HEK293 (cell line): Measurements from ENCODE around the gene MON2.

Source experiments
- CTCF ChIA-PET: fragments of 350-600 bp; formaldehyde crosslinking; extraction: SDS; loops from one replicate; lab custom pipeline; 2021; ENCODE audit warnings: antibody characterized with exemption; lab: Yijun Ruan, JAX
- POLR2A ChIA-PET: fragments of 300-600 bp; formaldehyde crosslinking; extraction: SDS; loops from one replicate; lab custom pipeline; 2020; ENCODE audit warnings: antibody characterized with exemption, inconsistent platforms; lab: Yijun Ruan, JAX
- H3K27ac ChIP-seq: fragments of 200-500 bp; sonication (Bioruptor generic); 2 replicates; pipeline ENCODE4 v1.5.1; 2014; ENCODE audit warnings: low read depth, low read length, control low read depth, inconsistent platforms; ENCODE audit errors: extremely low read depth
- H3K36me3 ChIP-seq, 2 experiments: fragments of 200-500 bp in 1 of 2; sonication (Bioruptor generic) in 1 of 2; 1 replicate in 1 of 2; 2 replicates in 1 of 2; pipeline ENCODE4 v1.5.1; 2014 to 2017; ENCODE audit warnings: inconsistent platforms in 2 of 2, low read length in 2 of 2; ENCODE audit not compliant: control insufficient read depth in 2 of 2, insufficient read depth in 1 of 2
- H3K4me1 ChIP-seq: fragments of 200-500 bp; sonication (Bioruptor generic); 2 replicates; pipeline ENCODE4 v1.5.1; 2014; ENCODE audit warnings: mild to moderate bottlenecking, low read length, inconsistent platforms; ENCODE audit not compliant: control insufficient read depth, insufficient read depth
- H3K4me3 ChIP-seq: 2 replicates; pipeline ENCODE4 v1.5.1; 2011; ENCODE audit warnings: low read depth, mild to moderate bottlenecking, control low read depth, low read length, moderate library complexity
- H3K9me3 ChIP-seq: fragments of 200-500 bp; sonication (Bioruptor generic); 2 replicates; pipeline ENCODE4 v1.5.1; 2014; ENCODE audit warnings: low read depth, low read length, inconsistent platforms; ENCODE audit not compliant: control insufficient read depth, insufficient read depth
- KLF7 ChIP-seq: fragments of 450-650 bp; formaldehyde crosslinking; IDR thresholded peaks from 2 replicates; pipeline ENCODE4 v1.5.1; 2016; ENCODE audit warnings: missing biosample characterization, missing genetic modification characterization, borderline replicate concordance
- OSR2 ChIP-seq: fragments of 450-650 bp; formaldehyde crosslinking; IDR thresholded peaks from 2 replicates; pipeline ENCODE4 v1.5.1; 2016; ENCODE audit warnings: missing biosample characterization, missing genetic modification characterization
- REPIN1 ChIP-seq: fragments of 450-650 bp; formaldehyde crosslinking; IDR thresholded peaks from 2 replicates; pipeline ENCODE4 v1.5.1; 2017; ENCODE audit warnings: missing biosample characterization, missing genetic modification characterization, low read depth
- SCRT2 ChIP-seq: fragments of 450-650 bp; formaldehyde crosslinking; IDR thresholded peaks from 2 replicates; pipeline ENCODE4 v1.5.1; 2016; ENCODE audit warnings: missing biosample characterization, missing genetic modification characterization
- YY1 ChIP-seq: fragments of 450-650 bp; formaldehyde crosslinking; IDR thresholded peaks from 2 replicates; pipeline ENCODE4 v1.5.1; 2018; ENCODE audit warnings: missing biosample characterization, missing genetic modification characterization
- YY2 ChIP-seq: fragments of 450-650 bp; formaldehyde crosslinking; IDR thresholded peaks from 2 replicates; pipeline ENCODE4 v1.5.1; 2016; ENCODE audit warnings: missing biosample characterization, missing genetic modification characterization
- ZBTB48 ChIP-seq: fragments of 450-650 bp; formaldehyde crosslinking; IDR thresholded peaks from 2 replicates; pipeline ENCODE4 v1.5.1; 2016; ENCODE audit warnings: missing biosample characterization, missing genetic modification characterization
- ZBTB7A ChIP-seq: fragments of 450-650 bp; formaldehyde crosslinking; IDR thresholded peaks from 2 replicates; pipeline ENCODE4 v1.5.1; 2016; ENCODE audit warnings: low read depth, missing biosample characterization, missing genetic modification characterization
- ZEB2 ChIP-seq: fragments of 450-650 bp; formaldehyde crosslinking; IDR thresholded peaks from 2 replicates; pipeline ENCODE4 v1.5.1; 2016; ENCODE audit warnings: missing biosample characterization, missing genetic modification characterization
- ZFP69B ChIP-seq: fragments of 450-650 bp; formaldehyde crosslinking; IDR thresholded peaks from 2 replicates; pipeline ENCODE4 v1.5.1; 2016; ENCODE audit warnings: missing biosample characterization, missing genetic modification characterization
- ZNF146 ChIP-seq: fragments of 450-650 bp; formaldehyde crosslinking; IDR thresholded peaks from 2 replicates; pipeline ENCODE4 v1.5.1; 2016; ENCODE audit warnings: missing biosample characterization, missing genetic modification characterization
- ZNF174 ChIP-seq: fragments of 450-650 bp; formaldehyde crosslinking; IDR thresholded peaks from 2 replicates; pipeline ENCODE4 v1.5.0; 2017; ENCODE audit warnings: missing biosample characterization, mild to moderate bottlenecking, missing genetic modification characterization
- ZNF2 ChIP-seq: fragments of 450-650 bp; formaldehyde crosslinking; IDR thresholded peaks from 2 replicates; pipeline ENCODE4 v1.5.1; 2016; ENCODE audit warnings: missing biosample characterization, missing genetic modification characterization
- ZNF202 ChIP-seq: fragments of 450-650 bp; formaldehyde crosslinking; IDR thresholded peaks from 2 replicates; pipeline ENCODE4 v1.5.1; 2016; ENCODE audit warnings: missing biosample characterization, missing genetic modification characterization, borderline replicate concordance
- ZNF221 ChIP-seq: fragments of 450-650 bp; formaldehyde crosslinking; IDR thresholded peaks from 2 replicates; pipeline ENCODE4 v1.5.1; 2017; ENCODE audit warnings: missing biosample characterization, missing genetic modification characterization, borderline replicate concordance
- ZNF24 ChIP-seq: fragments of 450-650 bp; formaldehyde crosslinking; IDR thresholded peaks from 2 replicates; pipeline ENCODE4 v1.5.1; 2016; ENCODE audit warnings: missing biosample characterization, missing genetic modification characterization
- ZNF274 ChIP-seq, 2 experiments: fragments of 200-500 bp in 1 of 2; fragments of 450-650 bp in 1 of 2; sonication (Bioruptor generic) in 1 of 2; formaldehyde crosslinking in 1 of 2; IDR thresholded peaks; 2 replicates each; pipeline versions ENCODE4 v1.5.1 to v1.6.1; 2014 to 2016; ENCODE audit warnings: borderline replicate concordance in 1 of 2, inconsistent platforms in 1 of 2, low read length in 1 of 2, missing biosample characterization in 1 of 2, missing genetic modification characterization in 1 of 2
- ZNF311 ChIP-seq: fragments of 450-650 bp; formaldehyde crosslinking; IDR thresholded peaks from 2 replicates; pipeline ENCODE4 v1.5.1; 2017; ENCODE audit warnings: missing biosample characterization, missing genetic modification characterization, borderline replicate concordance
- ZNF416 ChIP-seq: fragments of 450-650 bp; formaldehyde crosslinking; IDR thresholded peaks from 2 replicates; pipeline ENCODE4 v1.5.1; 2016; ENCODE audit warnings: missing biosample characterization, missing genetic modification characterization
- ZNF423 ChIP-seq: fragments of 450-650 bp; formaldehyde crosslinking; IDR thresholded peaks from 2 replicates; pipeline ENCODE4 v1.5.1; 2016; ENCODE audit warnings: missing biosample characterization, missing genetic modification characterization
- ZNF473 ChIP-seq: fragments of 450-650 bp; formaldehyde crosslinking; IDR thresholded peaks from 2 replicates; pipeline ENCODE4 v1.5.1; 2017; ENCODE audit warnings: missing biosample characterization, missing genetic modification characterization
- ZNF530 ChIP-seq: fragments of 450-650 bp; formaldehyde crosslinking; IDR thresholded peaks from 2 replicates; pipeline ENCODE4 v1.5.1; 2016; ENCODE audit warnings: low read depth, missing biosample characterization, missing genetic modification characterization
- ZNF571 ChIP-seq: fragments of 450-650 bp; formaldehyde crosslinking; IDR thresholded peaks from 2 replicates; pipeline ENCODE4 v1.5.0; 2017; ENCODE audit warnings: missing biosample characterization, missing genetic modification characterization
- ZNF600 ChIP-seq: fragments of 450-650 bp; formaldehyde crosslinking; IDR thresholded peaks from 2 replicates; pipeline ENCODE4 v1.5.1; 2016; ENCODE audit warnings: missing biosample characterization, missing genetic modification characterization
- ZNF610 ChIP-seq: fragments of 450-650 bp; formaldehyde crosslinking; IDR thresholded peaks from 2 replicates; pipeline ENCODE4 v1.5.1; 2016; ENCODE audit warnings: missing biosample characterization, missing genetic modification characterization, borderline replicate concordance
- ZNF654 ChIP-seq: fragments of 450-650 bp; formaldehyde crosslinking; IDR thresholded peaks from 2 replicates; pipeline ENCODE4 v1.5.1; 2016; ENCODE audit warnings: low read depth, missing biosample characterization, missing genetic modification characterization
- ZNF792 ChIP-seq: fragments of 450-650 bp; formaldehyde crosslinking; IDR thresholded peaks from 2 replicates; pipeline ENCODE4 v1.5.1; 2016; ENCODE audit warnings: missing biosample characterization, missing genetic modification characterization
- ZSCAN23 ChIP-seq: fragments of 450-650 bp; formaldehyde crosslinking; IDR thresholded peaks from 2 replicates; pipeline ENCODE4 v1.5.1; 2016; ENCODE audit warnings: missing biosample characterization, missing genetic modification characterization
- ZXDB ChIP-seq: fragments of 450-650 bp; formaldehyde crosslinking; IDR thresholded peaks from 2 replicates; pipeline ENCODE4 v1.5.1; 2016; ENCODE audit warnings: missing biosample characterization, missing genetic modification characterization
- TF ChIP-seq, protein P1 (sequence below): fragments of 450-650 bp; formaldehyde crosslinking; IDR thresholded peaks from 2 replicates; pipeline ENCODE4 v1.5.1; 2017; ENCODE audit warnings: missing biosample characterization, missing genetic modification characterization
- TF ChIP-seq, protein P2 (sequence below): sonication (generic); formaldehyde crosslinking; IDR thresholded peaks from 2 replicates; pipeline ENCODE4 v1.8.1; 2022; ENCODE audit warnings: mild to moderate bottlenecking, moderate library complexity, missing genetic modification reagents
- TF ChIP-seq, protein P3 (sequence below): fragments of 450-650 bp; formaldehyde crosslinking; IDR thresholded peaks from 2 replicates; pipeline ENCODE4 v1.5.1; 2017; ENCODE audit warnings: missing biosample characterization, missing genetic modification characterization

The MON2 gene

DNA sequence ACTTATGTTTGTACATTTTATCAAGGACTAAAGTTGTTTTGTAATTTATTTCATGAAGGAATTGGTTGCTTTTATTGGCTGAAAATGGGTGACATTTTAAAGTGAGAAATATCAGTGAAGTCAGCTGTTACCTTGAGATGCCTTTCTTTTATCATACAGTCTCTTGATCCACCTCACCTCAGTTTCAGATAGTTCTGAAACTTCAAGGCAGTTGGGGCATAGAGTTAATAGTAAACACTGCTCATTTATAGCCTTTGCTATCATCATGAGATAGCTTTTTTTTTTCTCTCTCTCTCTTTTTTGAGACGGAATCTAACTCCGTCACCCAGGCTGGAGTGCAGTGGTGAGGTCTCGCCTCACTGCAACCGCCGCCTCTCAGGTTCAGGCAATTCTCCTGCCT is 76.7 kb downstream of the MON2 start:
- Histone ChIP-seq H3K36me3 (peaks cover 30 to 48% of the 10 kb centered on the region in 2 experiments), H3K4me1 (no peaks in the 10 kb centered on the region), H3K9me3 (no peaks in the 10 kb centered on the region), H3K27ac (no peak overlapping the region), H3K4me3 (no peak overlapping the region)
- POLR2A ChIA-PET: no interaction called here
- TF ChIP-seq KLF7 (tag by site-specific recombination): no peak
- no peak for TF ChIP-seq ZNF610
- TF ChIP-seq ZFP69B (tag by site-specific recombination): no peak
- TF ChIP-seq ZBTB48: no peak
- no peak for TF ChIP-seq ZNF416 (tag by site-specific recombination)
- TF ChIP-seq ZNF571 (tag by site-specific recombination): no peak
- TF ChIP-seq ZBTB7A (tag by site-specific recombination): no peak
- TF ChIP-seq, protein P1, sequence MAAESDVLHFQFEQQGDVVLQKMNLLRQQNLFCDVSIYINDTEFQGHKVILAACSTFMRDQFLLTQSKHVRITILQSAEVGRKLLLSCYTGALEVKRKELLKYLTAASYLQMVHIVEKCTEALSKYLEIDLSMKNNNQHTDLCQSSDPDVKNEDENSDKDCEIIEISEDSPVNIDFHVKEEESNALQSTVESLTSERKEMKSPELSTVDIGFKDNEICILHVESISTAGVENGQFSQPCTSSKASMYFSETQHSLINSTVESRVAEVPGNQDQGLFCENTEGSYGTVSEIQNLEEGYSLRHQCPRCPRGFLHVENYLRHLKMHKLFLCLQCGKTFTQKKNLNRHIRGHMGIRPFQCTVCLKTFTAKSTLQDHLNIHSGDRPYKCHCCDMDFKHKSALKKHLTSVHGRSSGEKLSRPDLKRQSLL (tag by site-specific recombination): no peak
- TF ChIP-seq, protein P2, sequence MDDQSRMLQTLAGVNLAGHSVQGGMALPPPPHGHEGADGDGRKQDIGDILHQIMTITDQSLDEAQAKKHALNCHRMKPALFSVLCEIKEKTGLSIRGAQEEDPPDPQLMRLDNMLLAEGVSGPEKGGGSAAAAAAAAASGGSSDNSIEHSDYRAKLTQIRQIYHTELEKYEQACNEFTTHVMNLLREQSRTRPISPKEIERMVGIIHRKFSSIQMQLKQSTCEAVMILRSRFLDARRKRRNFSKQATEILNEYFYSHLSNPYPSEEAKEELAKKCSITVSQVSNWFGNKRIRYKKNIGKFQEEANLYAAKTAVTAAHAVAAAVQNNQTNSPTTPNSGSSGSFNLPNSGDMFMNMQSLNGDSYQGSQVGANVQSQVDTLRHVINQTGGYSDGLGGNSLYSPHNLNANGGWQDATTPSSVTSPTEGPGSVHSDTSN (CRISPR knock-in tag): no peak
- no peak for TF ChIP-seq ZNF654 (tag by site-specific recombination)
- no peak for TF ChIP-seq ZNF792 (tag by site-specific recombination)
- no peak for TF ChIP-seq ZNF2
- TF ChIP-seq, protein P3, sequence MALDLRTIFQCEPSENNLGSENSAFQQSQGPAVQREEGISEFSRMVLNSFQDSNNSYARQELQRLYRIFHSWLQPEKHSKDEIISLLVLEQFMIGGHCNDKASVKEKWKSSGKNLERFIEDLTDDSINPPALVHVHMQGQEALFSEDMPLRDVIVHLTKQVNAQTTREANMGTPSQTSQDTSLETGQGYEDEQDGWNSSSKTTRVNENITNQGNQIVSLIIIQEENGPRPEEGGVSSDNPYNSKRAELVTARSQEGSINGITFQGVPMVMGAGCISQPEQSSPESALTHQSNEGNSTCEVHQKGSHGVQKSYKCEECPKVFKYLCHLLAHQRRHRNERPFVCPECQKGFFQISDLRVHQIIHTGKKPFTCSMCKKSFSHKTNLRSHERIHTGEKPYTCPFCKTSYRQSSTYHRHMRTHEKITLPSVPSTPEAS (tag by site-specific recombination): no peak
- TF ChIP-seq ZNF473 (tag by site-specific recombination): no peak
- no peak for TF ChIP-seq ZNF530
- CTCF ChIA-PET: no interaction called here

DNA sequence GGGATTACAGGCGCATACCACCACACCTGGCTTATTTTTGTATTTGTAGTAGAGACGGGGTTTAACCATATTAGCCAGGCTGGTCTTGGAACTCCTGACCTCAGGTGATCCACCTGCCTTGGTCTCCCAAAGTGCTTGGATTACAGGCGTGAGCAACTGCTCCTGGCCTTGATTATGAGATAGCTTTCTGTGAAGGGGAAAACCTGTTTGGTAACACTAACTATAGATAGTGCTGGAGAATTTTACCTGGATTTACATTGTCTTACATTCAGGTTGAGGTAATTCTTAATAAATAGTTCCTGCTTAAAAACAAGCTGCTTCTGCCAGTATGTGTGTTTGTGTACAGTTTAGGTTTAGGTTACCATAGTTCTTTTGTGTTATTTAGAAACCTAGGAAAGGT is 77.1 kb downstream of the MON2 start:
- no peaks in the 10 kb centered on the region for H3K9me3 ChIP-seq
- peaks cover 27 to 43% of the 10 kb centered on the region in 2 experiments for H3K36me3 ChIP-seq
- CTCF ChIA-PET: interaction anchor here (0.6 to 0.9 kb wide), 2 partner anchors 40 to 251 kb away, joined by 4 read pairs; no protein-coding TSS in a partner anchor
- POLR2A ChIA-PET: no interaction called here
- H3K4me3 ChIP-seq: no peak overlapping the region
- no peak overlapping the region for H3K27ac ChIP-seq
- no peaks in the 10 kb centered on the region for H3K4me1 ChIP-seq
- TF ChIP-seq ZNF600 (tag by site-specific recombination) (no peak), ZNF174 (no peak), ZNF24 (tag by site-specific recombination) (no peak)

DNA sequence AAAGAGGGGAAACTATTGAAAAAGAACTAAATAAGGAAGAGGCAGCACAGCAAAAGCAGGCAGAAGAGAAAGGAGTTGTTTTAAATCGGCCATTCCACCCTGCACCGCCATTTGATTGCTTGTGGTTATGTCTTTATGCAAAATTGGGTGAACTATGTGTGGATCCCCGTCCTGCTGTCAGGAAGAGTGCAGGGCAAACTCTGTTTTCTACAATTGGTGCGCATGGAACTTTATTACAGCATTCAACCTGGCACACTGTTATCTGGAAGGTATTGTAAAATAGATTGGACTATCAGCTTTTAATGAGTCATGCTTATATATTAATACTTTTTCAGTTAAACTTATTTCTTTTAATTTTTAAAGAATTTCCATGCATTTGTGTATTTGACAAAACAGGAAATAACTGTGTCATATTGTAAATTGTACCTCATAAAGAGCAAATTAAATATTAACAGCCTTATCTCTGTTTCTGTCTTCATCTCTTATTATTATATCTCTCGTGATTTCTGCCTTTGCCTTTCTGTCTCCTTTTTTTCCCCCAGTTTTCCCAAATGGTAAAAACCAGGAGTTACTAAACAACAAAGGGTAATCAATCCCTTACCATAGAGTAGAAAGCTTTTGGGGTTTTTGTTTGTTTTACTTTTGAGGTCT is 86.4 kb downstream of the MON2 start:
- POLR2A ChIA-PET: no interaction called here
- no peak overlapping the region for H3K4me3 ChIP-seq
- no peak overlapping the region for H3K27ac ChIP-seq
- no peaks in the 10 kb centered on the region for H3K9me3 ChIP-seq
- CTCF ChIA-PET: no interaction called here
- H3K36me3 ChIP-seq: peaks cover 40 to 48% of the 10 kb centered on the region in 2 experiments
- no peaks in the 10 kb centered on the region for H3K4me1 ChIP-seq
- no peak for TF ChIP-seq YY1 (tag by site-specific recombination)
- no peak for TF ChIP-seq REPIN1 (tag by site-specific recombination)
- no peak for TF ChIP-seq ZNF146 (tag by site-specific recombination)
- no peak for TF ChIP-seq ZEB2 (tag by site-specific recombination)
- no peak for TF ChIP-seq YY2
- TF ChIP-seq ZXDB (tag by site-specific recombination): no peak
- TF ChIP-seq ZNF311 (tag by site-specific recombination): no peak
- no peak for TF ChIP-seq ZNF423 (tag by site-specific recombination)
- TF ChIP-seq ZSCAN23 (tag by site-specific recombination): no peak
- TF ChIP-seq ZNF274 (IDR thresholded peaks at IDR 0.05; ENCODE audit: low read length): no peak
- no peak for TF ChIP-seq ZNF274 (tag by site-specific recombination; IDR thresholded peaks at IDR 0.05; ENCODE audit: borderline replicate concordance)
- no peak for TF ChIP-seq SCRT2 (tag by site-specific recombination)
- TF ChIP-seq ZNF221 (tag by site-specific recombination): no peak
- TF ChIP-seq ZNF202 (tag by site-specific recombination): no peak
- TF ChIP-seq OSR2: no peak
- TF ChIP-seq ZNF571 (tag by site-specific recombination): no peak
